Stimulated activated CD4-positive, alpha-beta T cell treated with anti-CD3 and anti-CD28 coated beads, Interleukin-12 subunit alpha, Interleukin-12 subunit beta, amount 100 ng/mL, for 48 hours (primary cell): ENCODE measurements around the gene MIOS.
"Not testable (repeated sequence)": the region's sequence is repeated elsewhere in the genome, so short reads cannot be mapped to it uniquely, and the experiment has no call there.

Experiments used
- DNase-seq, 3 donors: peaks; one replicate each; pipeline ENCODE4 v3.0.0-alpha.2; 2020; ENCODE audit warnings: low read depth in 2 of 3, low spot score in 1 of 3

The MIOS gene

DNA sequence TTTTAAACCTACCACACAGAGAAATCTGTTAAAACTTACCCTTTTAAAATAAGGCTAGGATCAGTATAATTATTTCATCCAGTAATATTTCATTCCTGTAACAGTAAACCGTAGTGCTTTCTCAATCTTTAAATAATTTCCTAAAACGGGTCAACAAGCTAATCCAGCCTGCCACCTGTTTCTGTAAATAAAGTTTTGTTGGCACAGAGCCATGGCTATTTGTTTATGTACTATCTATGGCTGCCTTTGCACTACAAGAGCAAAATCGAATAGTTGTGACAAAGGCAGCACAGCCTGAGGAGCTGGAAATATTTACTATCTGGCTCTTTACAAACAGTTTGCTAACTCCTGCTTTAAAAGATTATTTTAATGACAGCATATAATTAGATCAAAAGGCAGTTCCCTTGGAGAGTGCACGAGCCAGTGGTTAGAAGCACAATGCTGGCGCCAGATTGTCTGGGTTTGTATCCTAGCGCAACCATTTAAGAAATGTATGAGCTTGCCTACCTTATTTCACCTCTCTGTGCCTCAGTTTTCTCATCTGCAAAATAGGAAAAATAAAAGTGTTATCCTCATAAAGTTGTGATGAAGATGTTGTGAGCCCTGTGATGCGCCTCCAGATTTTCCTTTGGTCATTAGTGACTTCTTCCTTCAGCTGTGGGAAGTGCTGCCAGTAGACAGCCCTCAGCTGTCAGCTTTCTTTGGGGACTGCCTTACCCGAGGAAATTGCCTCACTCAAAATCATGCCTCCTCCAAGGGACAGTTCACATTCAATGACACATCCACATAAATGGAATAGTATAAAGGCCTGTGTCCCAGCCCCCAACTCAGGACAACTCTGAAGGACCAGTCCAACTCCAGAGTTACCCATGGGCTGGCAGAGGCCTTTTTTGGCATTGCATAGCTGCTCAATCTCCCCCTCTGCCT lies 11.8 kb upstream of the MIOS start:
- DNase-seq = no peak

DNA sequence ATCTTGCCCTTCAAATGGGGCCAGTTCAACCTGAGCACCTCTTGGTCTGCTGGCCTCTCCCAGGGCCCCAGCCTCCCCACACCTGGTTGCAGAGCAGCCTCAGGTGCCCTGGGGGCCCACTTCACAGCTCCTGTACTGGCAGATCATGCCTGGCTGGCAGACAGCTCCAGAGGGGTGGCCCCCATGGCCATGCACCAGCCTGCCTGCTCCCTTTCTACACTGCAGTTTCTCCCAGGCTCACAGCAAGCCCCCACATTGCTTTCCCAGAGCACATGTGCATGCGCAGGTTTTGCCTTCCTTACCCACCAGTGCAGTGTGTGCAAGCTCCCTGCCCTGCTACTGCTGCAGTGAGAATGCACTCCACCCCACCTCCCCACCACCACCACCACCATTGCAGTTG lies 9.8 kb upstream of the MIOS start:
- no peak for DNase-seq

DNA sequence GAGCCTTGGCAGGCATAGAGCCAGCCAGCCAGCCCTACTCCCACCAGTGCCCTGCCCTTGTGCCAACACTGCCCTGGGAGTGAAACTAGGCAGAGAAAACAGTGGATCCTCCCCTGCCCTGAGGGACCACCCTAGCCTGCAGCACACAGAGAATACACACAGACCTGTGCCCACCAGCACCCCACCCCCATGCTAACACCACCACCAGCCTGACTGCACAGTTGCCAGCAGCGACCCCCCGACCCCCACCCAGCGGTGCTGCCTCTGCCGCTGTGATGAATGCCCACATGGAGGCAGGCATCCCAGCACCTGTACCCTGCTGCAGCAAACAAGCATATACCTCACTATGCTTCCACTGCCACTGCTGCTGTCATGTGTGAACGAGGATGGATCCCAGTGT lies 9.4 kb upstream of the MIOS start:
- no peak for DNase-seq

DNA sequence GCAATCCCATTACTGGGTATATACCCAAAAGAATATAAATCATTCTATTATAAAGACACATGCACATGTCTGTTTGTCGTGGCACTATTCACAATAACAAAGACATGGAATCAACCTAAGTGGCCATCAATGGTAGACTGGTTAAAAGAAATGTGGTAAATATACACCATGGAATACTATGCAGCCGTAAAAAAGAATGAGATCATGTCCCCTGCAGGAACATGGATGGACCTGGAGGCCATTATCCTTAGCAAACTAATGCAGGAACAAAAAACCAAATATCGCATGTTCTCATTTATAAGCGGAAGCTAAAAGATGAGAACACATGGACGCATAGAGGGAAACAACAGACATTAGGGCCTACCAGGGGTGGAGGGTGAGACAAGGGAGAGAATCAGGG lies 5.1 kb upstream of the MIOS start:
- not testable (repeated sequence) for DNase-seq

DNA sequence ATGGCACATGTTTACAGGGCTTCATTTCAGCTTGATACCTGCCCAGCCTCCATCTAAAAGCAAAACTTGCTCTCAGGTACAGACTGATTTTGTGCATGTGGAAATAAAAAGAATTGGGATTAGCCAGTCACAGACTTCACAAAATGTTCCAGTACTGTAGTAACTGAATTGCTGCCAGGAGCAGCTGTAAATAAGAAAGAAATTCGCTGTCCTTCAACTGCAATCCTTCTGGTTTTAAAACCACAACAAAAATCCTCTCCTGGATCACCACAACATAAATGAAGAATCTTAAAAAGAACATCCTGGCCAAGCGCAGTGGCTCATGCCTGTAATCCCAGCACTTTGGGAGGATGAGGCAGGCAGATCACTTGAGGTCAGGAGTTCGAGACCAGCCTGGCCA lies 3.9 kb upstream of the MIOS start:
- DNase-seq = no peak

DNA sequence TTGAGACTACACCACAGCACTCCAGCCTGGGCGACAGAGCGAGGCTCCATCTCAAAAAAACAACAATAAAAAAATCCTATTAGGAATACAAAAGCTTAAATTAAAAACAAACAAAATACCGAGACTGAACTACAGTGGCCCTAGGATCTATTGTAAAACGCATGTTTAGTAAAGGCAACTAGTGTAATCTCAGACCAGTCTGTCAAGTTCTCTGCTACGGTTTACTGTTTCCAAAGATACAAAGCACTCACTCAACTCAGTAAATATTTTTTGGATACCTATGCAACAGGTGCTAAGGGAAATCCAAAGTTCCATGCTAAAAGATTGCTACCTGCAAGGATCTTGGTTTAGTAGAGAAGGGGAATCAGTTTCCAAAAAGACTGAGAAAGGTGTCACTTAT lies 3.4 kb upstream of the MIOS start:
- DNase-seq = no peak

DNA sequence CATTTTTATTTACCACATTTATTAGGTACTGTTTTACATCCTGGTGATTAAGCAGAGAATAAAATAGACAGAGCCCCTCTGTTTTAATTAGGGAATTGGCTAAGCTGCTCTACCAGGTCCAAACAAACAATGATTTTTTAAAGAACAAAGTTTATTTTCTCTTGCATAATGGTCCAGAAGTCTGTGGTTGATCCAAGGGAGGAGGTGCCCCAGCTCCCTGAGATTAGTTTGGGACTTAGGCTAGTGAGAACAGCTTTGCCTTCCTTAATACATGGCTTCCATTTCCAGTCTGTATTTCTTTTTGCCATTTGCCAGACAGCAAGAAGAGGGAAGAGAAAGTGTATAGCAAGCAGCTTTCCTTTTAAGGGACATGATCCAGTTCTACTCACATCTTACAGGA lies 2.9 kb upstream of the MIOS start:
- no peak for DNase-seq

DNA sequence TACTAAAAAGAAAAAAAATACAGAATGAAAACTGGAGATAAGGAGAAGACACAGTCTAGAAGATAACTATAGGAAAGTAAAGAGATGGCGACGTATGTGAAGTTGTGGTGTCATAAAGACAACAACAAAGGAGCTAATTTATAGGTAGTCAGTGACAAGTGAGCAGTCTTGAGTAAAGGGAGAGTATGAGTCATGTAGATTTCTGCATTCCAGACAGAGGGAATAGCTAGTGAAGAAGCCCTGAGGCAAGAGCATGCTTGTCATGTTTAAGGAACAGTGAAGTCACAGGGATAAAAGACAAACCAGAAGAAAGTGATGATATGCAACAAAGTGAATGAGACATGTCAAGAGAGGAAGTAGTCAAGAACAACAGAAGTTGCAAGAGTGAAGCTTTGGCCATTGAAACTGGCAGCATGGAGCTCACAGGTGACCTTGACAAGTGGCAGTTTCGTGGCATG lies 2.3 kb upstream of the MIOS start:
- no peak for DNase-seq

DNA sequence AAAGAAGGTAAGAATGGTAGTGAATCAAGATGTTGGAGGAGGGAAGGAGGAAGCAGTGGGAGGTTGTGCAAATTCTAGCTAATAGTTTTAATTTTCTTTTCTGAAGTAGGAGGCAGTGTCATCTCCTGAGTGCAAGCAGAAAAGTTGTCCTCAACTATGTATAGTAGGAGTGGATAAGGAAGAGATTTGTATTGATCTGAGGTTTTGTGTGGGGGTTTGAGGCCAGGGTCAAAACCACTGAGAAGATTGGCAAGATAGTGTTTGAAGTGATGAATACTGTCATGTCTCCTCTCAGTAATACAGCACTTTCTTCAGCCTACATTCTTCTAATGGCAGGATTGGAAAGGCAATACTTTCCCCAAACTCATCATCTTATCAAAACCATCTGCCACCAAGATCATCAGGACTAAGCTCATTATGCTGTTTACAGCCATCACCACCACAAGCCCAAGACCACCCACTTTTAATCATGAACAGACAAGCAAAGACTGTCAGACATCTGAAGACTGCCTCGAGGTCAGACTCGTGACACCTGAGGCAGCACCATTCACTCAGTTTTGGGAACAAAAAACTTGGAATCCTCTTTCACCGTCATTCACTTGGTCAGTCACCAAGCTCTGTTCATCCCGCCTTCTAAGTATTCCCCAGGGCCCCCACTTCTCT lies 1.5 kb upstream of the MIOS start:
- peak in 1 of 3 donors; percentile 17 for DNase-seq

DNA sequence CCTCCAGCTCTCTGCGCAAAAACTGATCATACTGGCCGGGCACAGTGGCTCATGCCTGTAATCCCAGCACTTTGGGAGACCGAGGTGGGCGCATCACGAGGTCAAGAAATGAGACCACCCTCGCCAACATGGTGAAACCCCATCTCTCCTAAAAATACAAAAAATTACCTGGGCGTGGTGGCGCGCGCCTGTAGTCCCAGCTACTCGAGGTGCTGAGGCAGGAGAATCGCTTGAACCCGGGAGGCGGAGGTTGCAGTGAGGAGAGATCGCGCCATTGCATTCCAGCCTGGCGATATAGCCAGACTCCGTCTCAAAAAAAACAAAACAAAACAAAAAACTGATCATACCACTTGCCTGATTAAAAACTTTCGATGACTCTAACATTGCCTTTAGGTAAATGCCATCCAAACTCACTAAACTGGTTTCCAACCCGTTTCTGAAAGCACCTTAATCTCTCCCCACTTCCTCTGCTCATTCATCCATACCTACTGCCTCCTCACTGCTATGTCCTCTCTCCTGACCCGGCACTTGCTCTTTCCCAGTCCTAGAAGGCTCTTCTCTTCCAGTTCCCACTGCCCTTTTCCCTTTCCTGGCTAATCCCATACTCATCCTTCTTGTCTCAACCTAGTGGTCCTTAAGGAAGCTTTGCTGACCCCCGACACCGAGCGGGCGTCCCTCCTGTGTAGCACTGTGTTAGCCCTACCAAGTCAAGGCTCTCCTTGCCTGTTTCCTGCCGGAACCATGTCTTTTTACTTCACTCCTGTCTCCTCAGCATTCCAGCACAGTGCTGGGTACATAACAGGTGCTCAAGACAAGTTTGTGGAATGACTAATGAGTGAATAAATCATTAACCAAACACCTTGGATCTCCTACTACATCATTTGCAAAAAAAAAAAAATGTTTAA lies 686 bp upstream of the MIOS start:
- no peak for DNase-seq

DNA sequence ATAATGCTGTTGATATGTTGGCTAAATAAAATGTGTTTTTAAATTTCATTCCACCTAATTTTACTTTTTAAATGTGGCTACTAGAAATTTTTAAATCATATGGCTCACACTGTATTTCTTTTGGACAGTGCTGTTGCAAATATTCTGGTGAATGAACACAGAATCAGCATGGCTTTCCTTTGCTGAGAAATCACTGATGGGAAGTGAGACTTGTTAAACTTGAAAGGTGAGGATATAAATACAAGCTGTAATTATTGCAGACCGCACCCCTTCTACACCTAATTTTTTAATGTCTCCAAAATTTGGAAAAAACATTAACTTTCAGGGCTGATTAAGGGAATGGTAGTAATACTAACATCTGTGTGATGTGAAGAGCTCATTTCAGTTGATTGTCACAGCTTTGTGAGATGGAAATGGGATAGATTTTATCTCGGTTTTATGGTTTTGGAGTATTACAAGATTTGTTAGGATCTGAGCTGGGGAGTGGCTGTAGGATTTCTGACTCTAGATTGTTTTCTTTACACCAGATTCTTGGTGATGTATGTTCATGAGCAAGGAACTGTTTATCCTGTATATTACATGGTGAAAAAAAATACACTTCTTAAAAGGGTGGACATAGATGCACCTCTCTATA lies 1.3 kb downstream of the MIOS start:
- no peak for DNase-seq

DNA sequence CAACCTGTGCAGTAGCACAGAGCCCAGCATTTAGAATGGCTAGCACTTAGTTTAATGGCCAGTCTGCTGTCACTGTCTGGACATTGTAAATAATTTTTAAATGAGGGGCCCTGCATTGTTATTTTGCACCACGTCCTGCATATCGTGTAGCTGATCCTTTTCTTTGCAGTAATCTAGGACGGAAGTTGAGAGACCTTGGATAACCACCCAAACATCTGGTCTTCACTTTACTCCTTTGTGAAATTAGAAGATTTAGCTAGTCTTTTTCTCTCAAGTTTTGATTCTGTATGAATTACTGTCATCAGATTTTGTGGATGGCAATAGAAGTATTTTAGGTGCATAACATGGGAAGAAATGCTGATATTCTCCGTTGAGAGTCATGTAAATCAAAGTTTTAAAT lies 1.9 kb downstream of the MIOS start:
- DNase-seq = no peak

DNA sequence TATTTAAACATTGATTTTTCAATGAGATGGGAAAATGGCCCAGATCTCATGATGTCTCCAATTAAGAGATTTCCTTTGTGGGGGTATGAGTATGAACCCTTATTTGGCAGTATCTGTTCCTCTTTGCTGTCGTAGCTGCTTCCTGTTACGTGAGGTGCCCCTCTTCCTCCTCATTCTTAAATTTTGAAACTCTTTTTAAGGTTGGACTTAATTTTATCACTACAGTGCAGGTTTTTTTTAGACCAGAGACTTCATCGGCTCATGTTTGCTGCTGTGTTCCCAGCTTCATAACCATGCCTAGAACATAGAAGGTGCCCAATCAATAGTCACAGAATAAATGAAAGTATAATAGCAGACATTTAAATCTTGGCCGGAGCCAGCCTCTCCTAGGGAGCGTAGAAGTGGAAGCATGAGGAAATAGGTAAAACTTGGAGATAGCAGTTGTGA lies 2.4 kb downstream of the MIOS start:
- DNase-seq = no peak

DNA sequence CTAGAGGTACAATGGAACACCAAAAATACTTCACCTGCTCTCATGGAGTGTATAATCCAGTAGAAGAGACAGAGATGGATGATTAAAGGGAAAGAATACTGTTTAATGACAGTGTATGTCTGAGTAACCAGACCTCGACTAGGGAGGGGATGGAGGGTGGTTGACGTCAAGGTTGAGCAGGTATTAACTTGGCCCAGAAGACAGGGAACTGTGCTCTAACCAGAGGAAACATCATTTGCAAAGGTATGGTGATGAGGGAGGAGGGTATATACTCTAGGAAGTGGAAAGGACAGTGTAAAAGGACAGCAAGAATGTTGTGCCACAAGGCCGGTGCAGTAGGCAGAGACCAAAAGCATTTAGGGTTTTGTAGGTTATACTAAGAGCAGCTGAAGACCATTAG lies 2.9 kb downstream of the MIOS start:
- no peak for DNase-seq

DNA sequence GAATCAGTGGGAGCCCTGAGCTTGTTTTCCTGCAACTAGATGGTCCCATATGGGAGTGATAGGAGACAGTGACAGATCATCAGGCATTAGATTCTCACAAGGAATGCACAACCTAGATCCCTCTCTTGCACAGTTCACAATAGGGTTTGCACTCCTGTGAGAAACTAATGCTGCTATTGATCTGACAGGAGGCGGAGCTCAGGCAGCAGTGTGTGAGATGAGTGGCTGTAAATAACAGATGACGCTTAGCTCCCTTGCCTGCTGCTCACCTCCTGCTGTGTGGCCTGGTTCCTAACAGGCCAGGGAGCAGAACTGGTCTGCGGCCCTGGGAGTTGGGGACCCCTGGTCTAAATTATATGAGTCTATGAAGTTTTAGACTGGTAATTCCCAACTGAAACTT lies 3.9 kb downstream of the MIOS start:
- no peak for DNase-seq

DNA sequence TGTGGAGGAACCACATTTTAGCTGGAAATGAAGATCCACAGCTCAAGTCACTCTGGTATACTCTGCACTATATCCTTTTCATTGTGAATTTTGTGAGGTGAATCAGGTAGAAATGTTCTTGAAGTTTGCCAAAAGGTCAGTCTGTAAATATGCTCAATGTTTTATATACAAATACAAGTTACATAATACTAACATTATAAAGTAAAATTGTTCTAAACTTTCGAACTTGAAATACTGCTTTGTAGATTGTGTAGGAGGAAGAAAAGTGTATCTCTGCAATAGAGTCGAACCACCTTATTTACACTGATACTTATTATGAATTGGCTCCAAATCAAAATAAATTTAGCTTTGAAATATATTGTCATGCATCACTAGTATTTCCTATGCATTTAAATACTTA lies 7.0 kb downstream of the MIOS start:
- DNase-seq = no peak

DNA sequence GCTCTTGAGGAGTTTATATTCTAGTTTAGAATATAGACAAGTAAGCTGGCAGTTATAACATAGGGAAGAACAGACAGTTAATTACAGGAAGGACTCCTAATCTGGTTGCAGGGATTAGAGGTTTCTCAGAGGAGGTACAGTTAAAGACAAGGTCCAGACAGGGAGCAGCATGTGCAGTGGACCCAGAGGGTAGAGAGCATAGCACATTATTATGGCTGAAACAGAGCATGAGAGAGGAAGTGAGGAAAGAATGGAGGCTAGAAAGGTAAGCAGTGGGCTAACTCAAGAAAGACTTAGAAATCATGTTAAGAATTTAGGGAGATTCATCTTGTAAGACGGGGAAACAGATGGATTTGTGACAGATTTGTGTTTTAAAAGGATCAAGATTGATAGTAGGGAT lies 9.7 kb downstream of the MIOS start:
- no peak for DNase-seq

DNA sequence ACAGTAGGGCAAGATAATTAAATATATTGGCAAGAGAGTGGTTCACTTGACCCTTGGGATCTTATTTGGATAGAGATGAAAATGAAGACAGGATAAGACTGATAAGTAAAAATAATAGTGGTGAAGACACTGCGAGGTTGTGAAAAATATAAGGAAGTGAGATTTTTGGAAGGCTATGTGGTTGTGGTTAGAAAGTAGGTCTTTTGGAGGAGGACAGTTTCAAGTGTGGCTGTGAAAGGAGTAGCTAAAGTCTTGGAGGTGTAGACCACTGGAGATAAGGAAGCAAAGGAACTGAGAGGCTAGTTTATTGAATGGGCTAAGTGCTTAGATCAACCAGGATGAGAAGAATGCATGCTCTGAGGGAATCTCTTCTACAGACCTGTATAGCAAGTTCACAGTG lies 11.2 kb downstream of the MIOS start:
- no peak for DNase-seq

DNA sequence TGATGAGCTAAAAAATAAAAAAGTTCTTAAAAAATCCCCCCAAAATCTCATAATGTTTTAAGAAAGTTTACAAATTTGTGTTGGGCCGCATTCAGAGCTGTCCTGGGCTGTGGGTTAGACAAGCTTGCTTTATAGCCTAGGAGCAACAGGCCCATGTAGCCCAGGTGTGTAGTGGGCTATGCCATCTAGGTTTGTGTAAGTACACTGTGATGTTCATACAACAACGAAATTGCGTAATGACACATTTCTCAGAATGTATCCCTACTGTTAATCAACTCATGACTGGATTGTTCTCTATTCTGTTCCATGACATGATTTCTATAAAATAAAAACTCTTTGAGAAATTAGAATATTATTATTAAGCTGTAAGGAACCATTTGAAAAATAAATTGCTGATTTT lies 13.0 kb downstream of the MIOS start:
- no peak for DNase-seq

DNA sequence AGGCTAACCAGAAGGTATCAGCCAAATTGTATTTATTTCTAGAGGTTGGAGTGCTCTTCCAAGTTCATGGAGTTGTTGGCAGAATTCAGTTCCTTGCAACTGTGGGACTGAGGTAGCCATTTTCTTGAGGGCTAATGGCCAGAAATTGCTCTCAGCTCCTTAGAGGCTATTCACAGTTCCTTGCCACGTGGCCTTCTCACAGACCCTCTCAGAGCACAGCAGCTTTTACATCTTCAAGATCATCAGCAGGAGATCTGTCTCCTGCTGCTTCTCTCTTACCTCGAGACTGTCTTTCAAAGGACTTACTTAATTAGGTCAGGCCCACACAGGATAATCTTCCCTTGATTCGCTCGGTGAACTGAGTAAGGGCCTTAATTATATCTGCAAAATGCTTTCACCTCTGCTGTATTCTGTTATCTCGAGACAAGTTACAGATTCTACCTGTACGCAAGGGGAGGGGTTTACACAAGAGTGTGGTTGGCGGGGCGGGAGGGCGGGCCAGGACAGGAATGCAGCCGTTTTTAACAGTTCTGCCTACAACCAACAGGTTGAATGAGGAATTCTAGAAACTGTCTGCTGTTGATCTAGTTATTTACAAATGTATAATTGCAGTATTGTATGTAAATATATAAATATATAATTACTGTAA lies 15.0 kb downstream of the MIOS start:
- no peak for DNase-seq

DNA sequence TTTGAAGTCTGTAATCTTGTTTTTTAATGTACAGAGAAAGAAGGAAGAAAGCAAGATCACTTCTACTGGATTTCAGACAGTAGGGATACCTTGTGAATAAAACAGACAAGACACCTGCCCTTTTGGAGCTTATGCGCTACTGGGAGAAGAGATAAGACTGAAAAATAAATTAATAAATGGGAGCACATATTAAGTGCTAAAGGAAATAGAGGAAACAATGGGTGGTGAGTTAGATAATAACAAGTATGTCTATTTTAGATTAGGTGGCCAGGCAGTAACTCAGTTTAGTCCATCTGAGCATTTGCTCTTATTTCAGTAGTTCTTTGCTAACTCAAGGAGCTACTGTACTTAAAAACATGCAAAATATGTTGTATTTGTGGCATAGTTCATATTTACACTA lies 15.9 kb downstream of the MIOS start:
- no peak for DNase-seq
